Heart left ventricle (tissue), 13 donors: ENCODE results near the gene ACOT2.

Source experiments
- CTCF ChIP-seq, 12 donors: fragments of 200-600 bp; sonication (generic) in 4 of 12; IDR thresholded peaks; one replicate each; pipeline versions ENCODE4 v1.5.0 to v1.8.0; 2018 to 2022; ENCODE audit warnings: antibody characterized with exemption in 12 of 12, mild to moderate bottlenecking in 5 of 12
- POLR2A ChIP-seq, 2 donors: fragments of 450-650 bp; IDR thresholded peaks; one replicate each; pipeline ENCODE4 v1.6.1; 2017; ENCODE audit warnings: antibody characterized with exemption in 2 of 2, mild to moderate bottlenecking in 2 of 2, moderate library complexity in 2 of 2
- donor health status: ischemic (EF 13 %, LVEDD 7.1; RV severe dilation, severe dysfunction).
- donor health status: DM: no; HTN: yes; CAD: no.
- donor health status: DM: no; HTN: no; CAD: no.
- donor health status: ischemic (EF 25% LVEDD 6.9; RV normal size, moderate dysfunction).
- donor health status: ischemic (EF 25% LVEDD 5.7; RV mildly dilated, moderate dysfunction).
- donor health status: ischemic (EF 35%, LVEDD 5.7; RV mildly dilated, moderate dysfunction).
- donor health status: nonischemic (EF 11% LVEDD 7.7; RV severe dilation, severe dysfunction).
- donor health status: DM: yes; HTN: yes; CAD: no.
- donor health status: PGD.
- donor health status: ischemic (EF 29% LVEDD 5.4; RV normal size, mild dysfunction).
- donor health status: nonischemic (EF 23%, LVEDD 6.1; RV moderate dilation, normal function).

GRCh38 chr14:73610687-73611086 is 41.7 kb downstream of the ACOT2 start:
- TF ChIP-seq CTCF (IDR thresholded peaks at IDR 0.05), result no peak
- no peak for TF ChIP-seq POLR2A (IDR thresholded peaks at IDR 0.05)
